GM06990 (cell line): Measurements from ENCODE around the gene SCART1.

ENCODE experiments used
- DNase-seq: peaks from one replicate; pipeline ENCODE4 v3.0.0-alpha.2; 2011; ENCODE audit not compliant: insufficient read length; ENCODE audit errors: extremely low read depth
- H3K27me3 ChIP-seq: replicated peaks from 2 replicates; pipeline ENCODE4 v1.6.0; 2011; ENCODE audit warnings: low read length; ENCODE audit not compliant: control insufficient read depth, insufficient read depth
- H3K36me3 ChIP-seq: 2 replicates; pipeline ENCODE4 v1.5.1; 2011; ENCODE audit warnings: low read length; ENCODE audit not compliant: control insufficient read depth, insufficient read depth
- H3K4me3 ChIP-seq: replicated peaks from 2 replicates; pipeline ENCODE4 v1.5.1; 2011; ENCODE audit warnings: low read depth, mild to moderate bottlenecking, control low read depth, low read length
- CTCF ChIP-seq: IDR thresholded peaks from 2 replicates; pipeline ENCODE4 v1.5.1; 2011; ENCODE audit warnings: low read length, control low read depth, mild to moderate bottlenecking, inconsistent platforms; ENCODE audit not compliant: insufficient read depth, poor library complexity, severe bottlenecking

Gene SCART1

GRCh38 chr10:133415752-133416151, 38.0 kb upstream of the SCART1 start:
- TF ChIP-seq CTCF: no peak
- H3K36me3 ChIP-seq: peaks cover 9% of the 10 kb centered on the region
- no peaks in the 10 kb centered on the region for H3K27me3 ChIP-seq
- no peak for DNase-seq
- H3K4me3 ChIP-seq: no peak overlapping the region

GRCh38 chr10:133418289-133418993, 35.3 kb upstream of the SCART1 start:
- Histone ChIP-seq H3K36me3 (peaks cover 9% of the 10 kb centered on the region), H3K4me3 (no peak overlapping the region), H3K27me3 (no peaks in the 10 kb centered on the region)
- no peak for DNase-seq
- TF ChIP-seq CTCF: no peak

- TF ChIP-seq CTCF: no peak
- no peaks in the 10 kb centered on the region for H3K27me3 ChIP-seq
- peaks cover 9% of the 10 kb centered on the region for H3K36me3 ChIP-seq
- no peak for DNase-seq
- no peak overlapping the region for H3K4me3 ChIP-seq
These were observed 34.4 kb upstream of the SCART1 start for GRCh38 chr10:133419211-133419950.

GRCh38 chr10:133420028-133420427, 33.7 kb upstream of the SCART1 start:
- H3K4me3 ChIP-seq: no peak overlapping the region
- DNase-seq: no peak
- peaks cover 9% of the 10 kb centered on the region for H3K36me3 ChIP-seq
- H3K27me3 ChIP-seq: no peaks in the 10 kb centered on the region
- TF ChIP-seq CTCF: no peak

- H3K4me3 ChIP-seq: no peak overlapping the region
- TF ChIP-seq CTCF: no peak
- H3K27me3 ChIP-seq: no peaks in the 10 kb centered on the region
- peaks cover 9% of the 10 kb centered on the region for H3K36me3 ChIP-seq
- no peak for DNase-seq
These were observed 33.2 kb upstream of the SCART1 start for GRCh38 chr10:133420579-133420978.
